ENCODE results near the gene EVC2.

EVC2 gene

DNA sequence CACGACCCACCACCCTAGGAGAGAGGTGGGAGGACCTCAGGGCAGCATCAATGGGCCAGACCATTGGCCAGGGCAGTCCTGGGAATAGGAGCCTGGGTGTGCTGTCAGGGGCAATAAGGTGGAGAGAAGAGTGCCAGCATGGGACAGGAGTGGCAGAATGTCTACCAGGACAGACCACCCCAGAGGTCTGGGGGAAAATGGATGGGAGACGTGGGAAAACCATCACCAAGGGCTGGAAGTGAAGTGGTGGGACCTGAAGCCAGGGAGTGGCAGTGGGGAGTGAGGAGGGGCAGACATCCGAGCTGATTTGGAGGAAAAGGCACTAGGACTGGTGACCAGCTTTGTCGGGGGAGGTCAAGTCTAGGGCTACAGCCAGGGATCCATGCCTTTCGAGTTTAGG lies 993 bp downstream of the EVC2 start:
- no peaks in the 10 kb centered on the region for H3K36me3 ChIP-seq (ENCODE audit: control insufficient read depth, insufficient read depth, low read length)

DNA sequence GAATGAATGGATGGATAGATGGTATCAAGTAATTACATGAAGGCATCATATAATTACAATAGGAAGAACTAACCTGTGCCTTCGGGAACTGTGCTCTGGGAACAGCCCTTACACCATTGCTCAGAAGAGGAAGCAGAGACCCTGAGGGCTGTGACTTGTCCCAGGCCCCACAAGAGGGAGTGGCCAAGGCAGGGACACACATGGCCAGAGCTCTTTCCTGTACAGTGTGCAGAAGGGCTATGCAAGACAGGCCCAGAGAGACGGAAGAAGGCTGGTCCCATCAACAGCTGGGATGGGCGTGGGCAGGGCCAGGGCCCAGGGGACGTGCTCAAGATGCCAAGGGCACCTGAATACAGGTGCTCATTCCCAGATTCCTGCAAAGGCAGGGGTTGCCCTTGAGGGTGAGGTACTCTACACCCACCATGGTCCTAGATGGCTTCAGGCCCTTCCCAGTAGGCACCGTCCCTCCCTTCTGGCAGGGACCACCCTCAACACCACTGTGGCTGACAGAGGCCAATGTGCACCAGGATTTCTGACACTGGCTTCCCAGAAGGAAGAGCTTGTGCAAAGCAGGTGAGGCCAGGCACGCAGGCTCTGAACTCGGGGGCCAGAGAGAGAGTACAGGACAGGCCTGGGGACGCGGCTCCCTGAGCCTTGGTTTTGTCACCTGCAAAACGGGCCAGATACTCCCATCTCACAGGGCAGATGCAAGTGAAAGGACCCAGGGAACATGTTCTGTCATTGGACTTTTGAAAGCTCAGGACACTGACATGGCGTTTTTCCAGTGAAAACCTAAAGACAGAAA lies 1.7 kb downstream of the EVC2 start:
- TF ChIP-seq, protein P1, sequence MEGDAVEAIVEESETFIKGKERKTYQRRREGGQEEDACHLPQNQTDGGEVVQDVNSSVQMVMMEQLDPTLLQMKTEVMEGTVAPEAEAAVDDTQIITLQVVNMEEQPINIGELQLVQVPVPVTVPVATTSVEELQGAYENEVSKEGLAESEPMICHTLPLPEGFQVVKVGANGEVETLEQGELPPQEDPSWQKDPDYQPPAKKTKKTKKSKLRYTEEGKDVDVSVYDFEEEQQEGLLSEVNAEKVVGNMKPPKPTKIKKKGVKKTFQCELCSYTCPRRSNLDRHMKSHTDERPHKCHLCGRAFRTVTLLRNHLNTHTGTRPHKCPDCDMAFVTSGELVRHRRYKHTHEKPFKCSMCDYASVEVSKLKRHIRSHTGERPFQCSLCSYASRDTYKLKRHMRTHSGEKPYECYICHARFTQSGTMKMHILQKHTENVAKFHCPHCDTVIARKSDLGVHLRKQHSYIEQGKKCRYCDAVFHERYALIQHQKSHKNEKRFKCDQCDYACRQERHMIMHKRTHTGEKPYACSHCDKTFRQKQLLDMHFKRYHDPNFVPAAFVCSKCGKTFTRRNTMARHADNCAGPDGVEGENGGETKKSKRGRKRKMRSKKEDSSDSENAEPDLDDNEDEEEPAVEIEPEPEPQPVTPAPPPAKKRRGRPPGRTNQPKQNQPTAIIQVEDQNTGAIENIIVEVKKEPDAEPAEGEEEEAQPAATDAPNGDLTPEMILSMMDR (IDR thresholded peaks at IDR 0.05), result no peak
- no peak overlapping the region for H3K9ac ChIP-seq
- no peaks in the 10 kb centered on the region for H3K9me3 ChIP-seq (ENCODE audit: control insufficient read depth, low read length)
- no peak overlapping the region for H3K4me2 ChIP-seq (ENCODE audit: low read length)
- H3K27ac ChIP-seq, result no peak overlapping the region
- no peaks in the 10 kb centered on the region for H3K27me3 ChIP-seq (ENCODE audit: control insufficient read depth, insufficient read depth, low read length)
- no peak overlapping the region for H2AFZ ChIP-seq
- no peaks in the 10 kb centered on the region for H3K36me3 ChIP-seq (ENCODE audit: control insufficient read depth, insufficient read depth, low read length)
- no peaks in the 10 kb centered on the region for H3K79me2 ChIP-seq
- H3K4me3 ChIP-seq (ENCODE audit: low read depth, low read length), result no peak overlapping the region
- no peaks in the 10 kb centered on the region for H3K4me1 ChIP-seq

More for the DNA sequence above, 993 bp downstream of the EVC2 start:
- H3K9me3 ChIP-seq (ENCODE audit: control insufficient read depth, low read length), result no peaks in the 10 kb centered on the region
- peak overlapping the region; percentile 77 for H3K4me2 ChIP-seq (ENCODE audit: low read length)
- no peaks in the 10 kb centered on the region for H3K79me2 ChIP-seq
- H3K4me1 ChIP-seq, result no peaks in the 10 kb centered on the region
- H3K27me3 ChIP-seq (ENCODE audit: control insufficient read depth, insufficient read depth, low read length), result no peaks in the 10 kb centered on the region
- H2AFZ ChIP-seq, result no peak overlapping the region
- no peak overlapping the region for H3K9ac ChIP-seq
- no peak overlapping the region for H3K4me3 ChIP-seq (ENCODE audit: low read depth, low read length)
- TF ChIP-seq, protein P1 (IDR thresholded peaks at IDR 0.05), result no peak
- H3K27ac ChIP-seq, result no peak overlapping the region

DNA sequence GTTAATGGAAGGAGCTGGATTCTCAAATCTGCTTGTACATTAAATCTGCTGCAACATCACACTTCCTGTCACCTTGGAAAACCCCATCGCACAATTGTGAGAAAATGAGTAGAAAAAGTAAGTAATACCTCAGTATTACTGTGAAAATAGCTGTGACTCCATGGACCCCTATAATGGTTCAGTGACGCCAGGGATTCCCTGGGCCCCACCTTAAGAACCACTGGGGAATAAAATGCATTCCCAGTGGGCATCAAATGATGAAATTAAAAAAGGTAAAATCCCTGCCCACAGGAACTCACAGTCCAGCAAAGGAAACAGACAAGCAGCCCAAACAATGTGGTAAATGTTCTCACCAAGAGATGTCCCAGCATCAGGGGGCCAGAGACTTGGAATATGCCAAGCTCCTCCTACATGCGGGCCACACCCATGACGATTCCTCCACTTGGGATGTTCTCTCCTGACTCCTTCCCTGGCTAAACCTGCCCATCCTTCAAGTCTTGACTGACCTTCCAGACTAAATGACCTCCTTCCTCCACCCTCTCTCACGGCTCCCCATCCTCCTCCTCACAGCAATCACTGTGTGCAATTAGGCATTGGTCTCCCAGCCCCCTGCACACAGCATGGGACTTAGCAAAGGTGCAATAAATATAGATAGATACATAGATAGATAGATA lies 2.6 kb downstream of the EVC2 start:
- TF ChIP-seq, protein P1 (IDR thresholded peaks at IDR 0.05), result no peak
- Histone ChIP-seq H3K9me3 (ENCODE audit: control insufficient read depth, low read length) (no peaks in the 10 kb centered on the region), H3K79me2 (no peaks in the 10 kb centered on the region), H3K4me3 (ENCODE audit: low read depth, low read length) (no peak overlapping the region), H3K27ac (no peak overlapping the region), H3K4me1 (no peaks in the 10 kb centered on the region), H3K9ac (no peak overlapping the region), H3K27me3 (ENCODE audit: control insufficient read depth, insufficient read depth, low read length) (no peaks in the 10 kb centered on the region), H2AFZ (no peak overlapping the region), H3K36me3 (ENCODE audit: control insufficient read depth, insufficient read depth, low read length) (no peaks in the 10 kb centered on the region), H3K4me2 (ENCODE audit: low read length) (no peak overlapping the region)

DNA sequence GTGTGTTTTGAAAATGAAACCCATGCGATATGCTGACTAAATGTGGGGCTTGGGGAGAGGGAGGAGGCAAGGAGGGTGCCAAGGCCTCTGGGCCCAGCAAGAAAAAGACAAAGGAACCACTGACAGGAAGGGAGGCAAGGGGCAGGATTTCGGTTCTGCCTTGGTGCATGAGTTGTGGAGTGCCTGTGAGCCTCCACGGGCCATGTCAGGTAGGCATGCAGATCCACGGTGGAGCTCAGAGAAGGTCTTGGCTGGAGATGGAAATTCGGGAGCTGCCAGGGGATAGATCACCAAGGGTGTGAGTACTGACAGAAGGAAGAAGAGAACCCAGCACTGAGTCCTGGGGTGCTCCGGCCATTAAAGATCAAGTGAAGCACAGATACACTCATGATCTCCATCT lies 4.1 kb downstream of the EVC2 start:
- TF ChIP-seq, protein P1 (IDR thresholded peaks at IDR 0.05), result no peak
- Histone ChIP-seq H3K4me3 (ENCODE audit: low read depth, low read length) (no peak overlapping the region), H3K9me3 (ENCODE audit: control insufficient read depth, low read length) (no peaks in the 10 kb centered on the region), H2AFZ (no peak overlapping the region), H3K9ac (no peak overlapping the region), H3K79me2 (no peaks in the 10 kb centered on the region), H3K4me2 (ENCODE audit: low read length) (no peak overlapping the region), H3K36me3 (ENCODE audit: control insufficient read depth, insufficient read depth, low read length) (no peaks in the 10 kb centered on the region), H3K27me3 (ENCODE audit: control insufficient read depth, insufficient read depth, low read length) (no peaks in the 10 kb centered on the region), H3K4me1 (no peaks in the 10 kb centered on the region), H3K27ac (no peak overlapping the region)

Measured in parathyroid adenoma (tissue), 2 donors.